Epidermal melanocyte (primary cell): ENCODE measurements around the gene RBM47.

Experiments used
- DNase-seq: peaks from one replicate; pipeline ENCODE4 v3.0.0; 2011; ENCODE audit warnings: low spot score; ENCODE audit not compliant: insufficient read length

RBM47 gene

DNA sequence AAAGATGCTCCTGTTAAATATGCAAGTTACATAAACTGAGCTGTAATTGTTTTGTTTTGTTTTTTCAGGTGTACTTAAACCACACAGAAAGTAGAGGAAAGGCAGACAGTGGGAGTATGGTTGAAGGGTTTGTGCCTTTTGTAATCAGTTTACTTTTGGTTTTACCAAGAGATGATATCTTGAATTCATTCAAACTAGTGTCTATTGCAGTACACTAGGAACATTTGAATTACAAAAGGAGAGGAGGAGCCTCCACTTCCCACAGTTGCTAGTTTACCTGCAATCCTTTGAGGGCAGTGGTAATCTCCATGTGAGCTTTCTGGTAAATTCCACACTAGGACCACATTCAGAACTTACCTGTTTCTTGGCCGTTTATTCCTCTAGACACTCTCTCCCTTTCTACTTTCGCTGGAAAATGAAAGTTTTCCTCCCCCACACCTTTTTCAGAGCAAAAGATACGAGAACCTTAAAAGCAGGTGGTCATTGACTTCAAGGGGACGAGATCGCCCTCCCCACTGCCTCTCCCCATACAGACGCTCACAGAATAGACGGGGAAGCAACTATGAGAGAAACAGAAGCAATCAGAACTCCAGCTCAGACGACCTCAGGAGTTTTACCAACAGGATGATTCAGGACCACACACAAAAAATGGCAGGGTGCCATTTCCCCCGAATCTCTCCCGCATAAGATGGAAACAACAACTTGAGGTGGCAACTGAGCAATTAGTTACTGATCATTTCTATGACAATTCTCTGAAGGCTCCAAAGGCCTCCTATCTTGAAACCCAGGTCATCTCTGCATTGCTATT lies 3.3 kb downstream of the RBM47 start:
- no peak for DNase-seq

DNA sequence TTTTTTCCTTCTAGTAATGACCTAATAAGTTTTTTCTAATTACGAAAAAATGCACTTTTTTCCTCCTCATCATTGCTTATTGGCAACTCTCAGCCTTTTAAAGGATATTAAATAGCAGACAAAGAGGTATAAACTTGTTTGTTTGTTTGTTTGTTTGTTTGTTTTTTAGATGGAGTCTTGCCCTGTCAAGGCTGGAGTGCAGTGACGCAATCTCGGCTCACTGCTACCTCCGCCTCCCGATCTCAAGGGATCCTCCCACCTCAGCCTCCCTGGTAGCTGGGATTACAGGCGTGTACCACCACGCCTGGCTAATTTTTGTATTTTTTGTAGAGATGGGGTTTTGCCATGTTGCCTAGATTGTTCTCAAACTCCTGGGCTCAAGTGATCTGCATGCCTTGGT lies 6.0 kb downstream of the RBM47 start:
- no peak for DNase-seq

DNA sequence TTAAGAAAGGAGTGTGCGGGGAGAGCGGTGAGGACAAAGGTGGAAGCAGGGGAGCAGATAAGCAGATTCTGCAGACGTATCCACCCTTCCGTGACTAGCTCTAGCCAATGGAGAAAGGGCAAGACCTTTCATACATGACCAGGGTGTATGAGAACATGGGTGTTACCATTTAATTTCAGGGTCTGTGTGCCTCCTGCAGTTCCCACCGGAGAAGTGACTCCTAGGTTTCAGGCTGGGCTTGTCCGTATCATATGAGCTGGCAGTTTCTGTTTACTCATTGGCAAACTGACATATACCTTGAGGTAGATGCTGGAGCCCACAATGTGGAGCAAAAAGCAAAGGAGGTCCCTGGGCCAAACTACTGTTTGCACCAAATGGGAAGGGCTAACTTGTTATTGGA lies 6.8 kb downstream of the RBM47 start:
- DNase-seq, result no peak

DNA sequence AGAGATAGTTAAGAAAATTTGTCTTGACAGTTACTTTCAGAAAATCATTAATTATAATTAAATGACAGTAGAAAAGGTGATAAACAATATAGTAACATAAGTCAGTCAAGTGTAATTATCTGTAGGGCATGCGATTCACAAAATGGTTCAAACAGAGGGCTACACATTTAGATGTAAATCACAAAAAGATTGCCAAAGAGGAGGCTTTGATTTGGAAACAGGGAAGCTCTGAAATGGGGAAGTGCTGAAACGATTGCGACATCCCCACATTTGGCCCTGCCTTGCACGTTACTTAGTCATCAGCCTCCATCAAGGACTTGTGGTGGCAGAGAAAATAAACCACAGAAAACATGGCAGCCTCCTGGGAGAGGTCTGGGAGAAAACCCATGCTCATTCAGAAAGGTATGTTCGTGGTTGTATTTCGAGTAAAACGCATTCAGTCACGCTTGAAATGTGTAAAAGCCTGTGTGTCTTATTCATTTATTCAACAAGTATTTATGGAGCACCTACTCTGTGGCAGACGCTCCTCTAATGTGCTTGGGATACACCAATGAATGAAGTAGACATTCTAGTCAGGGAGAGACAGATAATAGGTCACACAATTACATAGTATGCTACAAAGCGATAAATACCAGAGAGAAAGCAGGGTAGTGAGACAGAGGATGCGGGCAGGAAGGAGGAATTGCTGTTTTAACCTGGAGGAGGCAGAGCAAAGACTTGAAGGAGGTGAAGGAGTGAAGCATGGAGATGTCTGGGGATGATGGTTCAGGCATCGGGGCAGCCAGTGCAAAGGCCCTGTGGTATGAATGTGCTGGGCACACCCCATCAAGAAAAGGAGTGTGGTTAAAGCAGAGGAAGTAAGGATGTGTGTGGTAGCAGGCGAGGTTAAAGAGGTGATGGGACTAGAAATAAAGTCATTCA lies 7.8 kb downstream of the RBM47 start:
- no peak for DNase-seq

DNA sequence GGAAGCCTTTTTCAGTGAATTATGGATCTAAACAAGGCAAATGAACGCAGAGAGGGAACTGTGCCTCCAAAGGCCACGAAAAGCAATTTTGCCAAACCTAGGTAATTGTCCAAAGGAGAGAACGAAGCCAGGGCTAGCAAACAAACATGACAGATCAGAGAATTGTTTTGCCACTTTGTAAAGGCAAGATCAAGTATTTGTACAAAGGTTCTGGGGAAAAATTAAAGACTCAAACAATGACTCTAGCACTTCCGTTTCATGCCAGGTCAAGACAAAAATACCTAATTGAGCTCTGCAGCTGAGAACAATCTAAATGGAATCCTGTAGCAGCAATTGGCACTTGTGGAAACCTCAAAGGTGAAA lies 8.5 kb downstream of the RBM47 start:
- no peak for DNase-seq

DNA sequence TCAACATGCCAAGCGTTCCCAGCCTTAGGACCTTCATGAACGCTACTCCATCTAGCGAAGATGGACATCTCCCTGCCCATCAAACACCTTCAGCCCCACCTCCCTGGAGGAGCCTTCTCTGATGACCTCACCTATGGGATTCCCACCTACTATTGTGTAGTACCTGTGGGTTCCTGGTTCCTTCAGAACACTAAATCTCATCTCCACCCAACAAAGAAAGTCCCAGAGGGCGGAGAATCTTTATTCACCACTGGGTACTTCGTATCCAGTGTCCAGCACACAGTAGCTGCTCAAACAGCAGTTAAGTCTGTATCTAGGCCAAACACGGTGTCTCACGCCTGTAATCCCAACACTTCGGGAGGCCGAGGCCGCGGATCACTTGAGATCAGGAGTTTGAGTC lies 10.1 kb downstream of the RBM47 start:
- no peak for DNase-seq

DNA sequence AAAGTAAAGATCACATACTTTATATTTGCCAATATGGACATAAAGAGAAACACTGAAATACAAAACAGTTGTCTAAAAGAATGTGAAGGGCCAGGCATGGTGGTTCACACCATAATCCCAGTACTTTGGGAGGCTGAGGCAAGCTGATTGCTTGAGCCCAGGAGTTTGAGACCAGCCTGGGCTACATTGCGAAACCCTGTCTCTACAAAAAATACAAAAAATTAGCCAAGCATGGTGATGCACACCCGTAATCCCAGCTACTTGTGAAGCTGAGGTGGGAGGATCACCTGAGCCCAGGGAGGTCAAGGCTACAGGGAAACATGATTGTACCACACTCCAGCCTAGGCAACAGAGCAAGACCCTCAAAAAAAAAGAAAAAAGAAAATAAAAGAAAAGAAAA lies 11.8 kb downstream of the RBM47 start:
- DNase-seq, result no peak

DNA sequence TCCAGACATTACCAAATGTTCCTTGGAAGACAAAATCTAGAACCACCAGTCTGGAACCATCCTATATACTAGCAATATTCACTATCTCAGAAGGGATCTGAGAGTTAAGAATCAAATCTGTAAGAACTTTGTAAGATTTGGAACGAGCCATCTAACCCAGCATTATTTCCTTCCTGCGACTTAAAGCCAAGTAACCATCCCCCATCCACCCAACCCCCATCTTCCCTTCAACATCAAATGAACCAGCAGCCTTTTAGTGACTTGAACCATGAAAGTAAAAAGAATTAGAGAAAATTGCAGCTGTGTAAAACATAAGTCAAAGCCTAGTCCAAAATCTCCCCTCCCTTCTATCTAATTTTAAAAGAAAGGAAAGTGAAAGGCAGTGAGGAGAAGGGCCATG lies 15.6 kb downstream of the RBM47 start:
- no peak for DNase-seq

DNA sequence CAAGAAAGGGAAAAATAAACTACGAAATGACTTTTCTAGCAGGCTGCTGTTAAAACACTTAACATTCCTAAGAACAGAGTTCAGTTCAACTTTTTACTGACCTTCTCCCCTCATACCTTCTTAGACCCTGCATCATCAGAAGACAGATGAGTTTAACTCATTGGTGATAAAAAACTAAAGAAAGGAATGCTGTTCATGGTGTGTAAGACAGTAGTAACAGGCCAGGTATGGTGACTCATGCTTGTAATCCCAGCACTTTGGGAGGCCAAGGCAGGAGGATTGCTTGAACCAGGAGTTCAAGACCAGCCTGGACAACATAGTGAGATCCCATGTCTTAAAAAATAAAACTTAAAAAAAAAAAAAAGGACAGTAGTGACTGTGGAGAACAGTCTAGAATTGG lies 16.2 kb downstream of the RBM47 start:
- DNase-seq, result no peak

DNA sequence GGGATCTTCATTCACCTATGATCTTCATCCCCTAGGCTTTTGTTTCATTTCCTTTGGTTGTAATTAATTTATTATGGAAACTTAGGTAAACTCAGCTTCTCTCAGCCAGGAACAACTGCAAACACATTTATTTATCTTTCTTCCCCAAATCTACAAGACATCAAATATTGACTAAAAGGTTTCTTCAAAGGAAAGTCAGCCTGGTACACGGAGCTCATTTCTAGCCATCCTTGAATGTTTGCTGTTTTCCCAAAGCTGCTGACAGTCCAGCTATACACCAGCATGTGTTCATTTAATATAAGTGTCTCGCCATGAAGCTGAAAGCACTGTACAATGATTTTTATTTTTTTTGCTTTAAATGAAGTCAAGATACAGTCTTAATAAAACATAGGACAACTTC lies 16.8 kb downstream of the RBM47 start:
- no peak for DNase-seq

DNA sequence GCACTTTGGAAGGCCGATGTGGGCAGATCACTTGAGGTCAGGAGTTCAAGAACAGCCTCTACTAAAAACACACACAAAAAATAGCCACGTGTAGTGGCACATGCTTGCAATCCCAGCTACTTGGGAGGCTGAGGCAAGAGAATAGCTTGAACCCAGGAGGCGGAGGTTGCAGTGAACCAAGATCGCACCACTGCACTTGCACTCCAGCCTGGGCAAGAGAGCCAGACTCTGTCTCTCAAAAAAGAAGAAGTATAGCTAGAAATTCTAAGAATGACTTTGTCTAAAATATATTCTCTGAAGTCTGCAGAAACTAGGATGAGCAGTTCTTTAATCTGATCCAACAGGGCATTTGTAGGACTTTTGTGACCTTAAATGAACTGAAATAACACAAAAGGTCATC lies 17.4 kb downstream of the RBM47 start:
- no peak for DNase-seq

DNA sequence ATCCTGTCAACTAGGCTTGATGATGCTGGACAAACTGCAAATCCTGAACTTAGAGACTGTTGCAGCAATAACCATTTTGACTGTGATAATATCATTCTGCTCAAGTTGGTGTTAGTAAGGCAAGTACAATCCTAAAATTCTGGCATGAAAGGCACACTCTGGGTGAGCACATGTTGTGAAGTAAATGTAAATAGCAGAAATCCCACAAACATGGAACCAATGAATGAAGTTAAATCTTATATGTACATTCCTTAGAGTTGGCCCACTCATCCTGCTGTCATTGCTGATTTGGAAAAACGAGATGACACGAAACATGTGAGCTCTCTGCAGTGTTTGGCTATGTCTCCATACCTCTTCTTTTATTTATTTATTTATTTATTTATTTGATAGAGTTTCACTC lies 21.0 kb downstream of the RBM47 start:
- DNase-seq, result no peak

DNA sequence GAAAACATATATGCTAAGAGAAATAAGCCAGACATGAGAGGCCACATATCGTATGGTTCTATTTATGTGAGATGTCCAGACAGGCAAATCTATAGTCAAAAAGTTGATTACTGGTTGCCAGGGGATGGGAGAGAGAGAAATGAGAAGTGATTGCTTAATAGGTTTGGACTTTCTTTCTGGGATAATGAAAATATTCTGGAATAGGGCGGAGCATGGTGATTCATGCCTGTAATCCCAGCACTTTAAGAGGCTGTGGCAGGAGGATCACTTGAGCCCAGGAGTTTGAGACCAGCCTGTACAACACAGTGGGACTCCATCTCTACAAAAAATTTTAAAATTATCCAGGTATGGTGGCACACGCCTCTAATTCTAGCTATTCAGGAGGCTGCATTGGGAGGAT lies 22.4 kb downstream of the RBM47 start:
- no peak for DNase-seq

DNA sequence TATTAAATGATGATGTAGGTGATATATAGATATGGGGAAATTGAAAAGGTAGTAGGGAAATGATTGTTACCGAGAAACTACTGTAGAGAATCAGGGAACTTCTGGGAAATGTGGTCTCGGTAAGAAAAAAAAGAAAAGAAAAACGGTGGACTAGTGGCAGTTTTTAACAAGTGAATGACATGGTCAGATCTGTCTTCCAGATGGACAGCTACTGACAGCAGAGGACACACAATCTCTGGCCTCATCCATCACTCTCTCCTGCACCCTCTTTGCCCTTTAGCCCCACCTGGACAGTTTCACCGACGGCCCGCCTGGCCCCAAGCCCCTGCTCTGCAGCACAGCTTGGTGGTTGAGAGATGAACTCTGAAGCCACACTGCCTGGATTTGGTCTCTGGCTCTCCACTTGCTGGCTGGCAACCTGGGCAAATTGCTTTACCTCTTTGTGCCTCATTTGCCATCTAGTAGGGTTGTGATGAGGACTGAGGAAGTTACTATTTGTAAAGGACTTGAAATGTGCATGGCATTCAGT lies 23.4 kb downstream of the RBM47 start:
- DNase-seq, result no peak

DNA sequence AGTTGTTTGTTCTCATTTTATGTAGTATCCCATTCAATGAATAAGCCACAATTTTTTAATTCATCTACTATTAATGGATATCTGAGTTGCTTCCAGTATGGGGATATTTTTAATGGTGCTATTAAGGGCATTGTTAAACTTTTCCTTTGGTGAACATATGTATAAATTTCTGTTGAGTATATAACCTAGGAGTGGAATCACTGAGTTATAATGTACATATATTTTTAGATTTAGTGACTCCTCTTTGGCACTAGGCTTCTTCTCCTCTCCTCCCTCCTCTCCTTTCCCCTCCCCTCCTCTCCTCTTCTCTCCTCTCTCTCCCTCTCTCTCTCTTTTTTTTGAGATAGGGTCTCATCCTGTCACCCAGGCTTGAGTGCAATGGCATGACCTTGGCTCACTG lies 26.4 kb downstream of the RBM47 start:
- DNase-seq, result no peak

DNA sequence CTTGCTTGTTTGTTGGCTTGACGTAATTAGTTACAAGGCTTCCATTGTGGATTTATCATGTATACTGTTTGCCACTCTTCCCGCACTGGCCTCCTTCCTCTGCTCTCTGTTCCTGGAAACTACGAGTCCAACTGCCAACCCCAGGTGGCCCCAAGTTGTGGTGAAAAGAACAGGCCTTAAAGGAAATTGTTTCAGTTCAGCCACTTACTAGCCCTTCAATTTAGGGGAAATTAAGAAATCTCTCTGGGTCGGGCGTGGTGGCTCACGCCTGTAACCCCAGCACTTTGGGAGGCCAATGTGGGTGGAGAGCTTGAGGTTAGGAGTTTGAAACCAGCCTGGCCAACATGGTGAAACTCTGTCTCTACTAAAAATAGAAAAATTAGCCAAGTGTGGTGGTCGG lies 28.0 kb downstream of the RBM47 start:
- no peak for DNase-seq

DNA sequence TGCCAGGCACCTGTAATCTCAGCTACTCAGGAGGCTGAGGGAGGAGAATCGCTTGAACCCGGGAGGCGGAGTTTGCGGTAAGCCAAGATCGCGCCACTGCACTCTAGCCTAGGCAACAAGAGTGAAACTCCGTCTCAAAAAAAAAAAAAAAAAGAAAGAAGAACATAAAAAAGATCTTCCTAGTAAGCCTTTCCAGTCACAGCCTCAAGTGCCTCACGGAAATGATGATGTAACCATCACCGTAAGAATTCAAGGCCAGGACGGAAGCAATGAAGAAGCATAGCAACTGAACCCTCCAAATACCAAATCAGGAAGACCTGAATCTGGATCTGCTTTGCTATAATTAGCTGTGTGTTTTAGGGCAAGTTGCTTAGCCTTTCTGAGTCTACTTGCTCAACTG lies 28.8 kb downstream of the RBM47 start:
- DNase-seq, result no peak

DNA sequence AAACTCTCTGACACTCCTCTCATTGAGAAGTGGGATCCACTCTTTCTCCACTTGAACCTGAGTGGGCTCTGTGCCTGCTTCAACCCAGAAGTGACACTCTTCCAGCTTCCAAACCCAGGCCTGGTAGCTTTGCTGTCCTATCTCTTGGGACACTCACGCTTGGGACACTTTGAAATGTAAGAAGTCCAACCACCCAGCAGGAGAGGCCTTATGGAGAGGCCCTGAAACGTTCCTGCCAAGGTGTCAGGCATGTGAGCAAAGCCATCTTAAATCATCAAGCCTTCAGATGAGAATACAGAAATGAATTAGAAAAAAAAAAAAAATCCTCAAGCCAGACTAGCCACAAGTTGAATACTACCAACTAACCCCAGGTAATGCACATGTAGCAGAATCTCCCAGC lies 30.2 kb downstream of the RBM47 start:
- DNase-seq, result no peak

DNA sequence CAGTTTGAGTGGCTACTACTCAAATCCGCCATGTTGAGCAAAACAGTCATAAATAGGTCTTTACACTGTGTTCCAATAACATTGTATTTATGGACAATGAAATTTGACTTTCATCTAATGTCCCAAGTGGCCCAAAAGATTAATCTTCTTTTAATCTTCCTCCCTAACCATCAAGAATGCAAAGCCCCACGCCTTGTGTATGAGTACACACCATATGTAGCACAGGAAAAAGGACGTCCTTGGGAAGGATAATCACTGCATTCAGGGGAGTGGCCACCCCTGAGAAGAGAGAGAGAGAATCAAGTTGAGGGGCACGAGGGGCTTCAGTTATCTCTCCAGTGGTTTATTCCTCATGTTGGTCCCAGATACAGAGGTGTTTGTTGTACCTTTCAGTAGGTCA lies 33.1 kb downstream of the RBM47 start:
- DNase-seq, result no peak

DNA sequence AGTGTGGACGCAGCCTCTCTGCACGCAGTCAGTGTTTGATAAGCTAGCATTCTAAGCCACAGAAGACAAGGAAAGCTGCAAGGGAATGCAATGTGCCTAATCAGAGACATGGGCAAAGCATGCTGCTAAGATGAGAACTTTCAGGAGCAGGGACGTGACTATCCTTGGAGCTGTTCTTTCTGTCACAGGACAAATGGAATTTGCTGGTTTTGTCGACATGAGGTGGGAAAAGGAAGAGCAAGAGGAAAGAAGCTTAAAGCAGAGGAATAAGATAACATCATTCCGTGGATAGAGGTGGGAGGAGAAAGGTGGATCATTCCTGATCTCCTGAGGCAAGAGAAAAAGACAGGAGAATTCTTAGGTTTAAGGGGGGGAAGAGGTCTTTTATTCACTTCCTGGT lies 33.7 kb downstream of the RBM47 start:
- DNase-seq, result no peak

DNA sequence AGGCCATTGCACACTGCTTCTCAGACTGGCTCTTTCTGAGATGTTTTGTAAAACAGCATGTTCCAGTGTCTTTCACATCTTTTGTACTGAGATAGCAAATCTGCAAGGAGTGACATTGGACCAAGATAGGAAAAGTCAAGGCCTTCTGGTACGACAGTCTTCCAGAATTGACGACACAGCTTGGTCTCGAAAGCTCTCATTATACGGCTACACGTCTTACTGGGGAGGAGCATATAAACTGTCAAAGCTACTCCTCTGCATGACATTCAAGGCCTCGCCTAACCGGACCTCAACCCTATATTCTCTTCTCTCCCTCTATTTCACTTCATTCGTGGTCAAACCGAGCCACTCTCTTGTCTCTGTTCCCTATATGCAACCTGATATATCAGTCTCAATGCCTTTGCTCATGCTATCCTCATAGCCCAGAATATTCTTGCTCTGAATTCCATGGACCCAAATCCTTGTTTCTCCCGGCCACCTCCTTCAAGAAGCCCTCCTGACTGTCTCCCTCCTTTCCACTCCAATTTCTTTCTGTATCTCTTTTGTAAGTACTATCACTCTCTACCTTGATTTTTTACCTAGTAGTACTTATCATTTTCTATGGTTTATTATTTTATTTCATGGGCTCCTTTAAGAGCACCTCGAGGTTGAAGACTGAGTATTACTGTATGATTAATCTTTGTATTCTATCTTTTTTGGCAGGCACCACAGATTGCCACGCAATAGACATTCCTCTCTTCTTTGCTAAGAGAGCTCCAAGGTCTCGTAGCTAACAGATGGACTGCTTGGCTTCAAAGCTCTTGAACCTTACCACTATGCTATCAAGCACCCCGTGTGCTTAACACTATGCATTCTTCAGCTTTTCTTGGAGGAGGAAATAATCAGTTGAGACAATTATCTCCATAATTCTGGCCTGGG lies 35.1 kb downstream of the RBM47 start:
- no peak for DNase-seq

DNA sequence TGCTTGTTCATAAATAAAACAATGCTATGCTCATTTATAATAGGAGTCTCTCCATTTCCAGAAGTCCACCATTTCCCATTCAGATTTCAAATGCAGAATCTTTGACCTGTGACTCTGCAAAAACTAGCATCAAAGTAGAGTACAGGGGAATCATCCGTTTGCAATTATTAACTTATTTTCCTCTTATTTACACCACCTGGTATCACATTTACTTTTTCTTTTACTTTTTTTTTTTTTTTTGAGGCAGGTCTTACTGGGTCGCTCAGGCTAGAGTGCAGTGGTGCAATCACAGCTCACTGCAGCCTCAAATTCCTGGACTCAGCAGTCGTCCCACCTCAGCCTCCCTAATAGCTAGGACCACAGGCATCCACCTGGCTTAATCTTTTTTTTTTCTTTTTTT lies 37.6 kb downstream of the RBM47 start:
- DNase-seq, result no peak
